Amniotic epithelial cell (primary cell): ENCODE measurements around the gene TSSK2.
"Not testable (repeated sequence)": the region's sequence is repeated elsewhere in the genome, so short reads cannot be mapped to it uniquely, and the experiment has no call there.

Experiments
- DNase-seq: peaks from one replicate; pipeline ENCODE4 v3.0.0-alpha.2; 2010; ENCODE audit warnings: low read depth

TSSK2 gene

DNA sequence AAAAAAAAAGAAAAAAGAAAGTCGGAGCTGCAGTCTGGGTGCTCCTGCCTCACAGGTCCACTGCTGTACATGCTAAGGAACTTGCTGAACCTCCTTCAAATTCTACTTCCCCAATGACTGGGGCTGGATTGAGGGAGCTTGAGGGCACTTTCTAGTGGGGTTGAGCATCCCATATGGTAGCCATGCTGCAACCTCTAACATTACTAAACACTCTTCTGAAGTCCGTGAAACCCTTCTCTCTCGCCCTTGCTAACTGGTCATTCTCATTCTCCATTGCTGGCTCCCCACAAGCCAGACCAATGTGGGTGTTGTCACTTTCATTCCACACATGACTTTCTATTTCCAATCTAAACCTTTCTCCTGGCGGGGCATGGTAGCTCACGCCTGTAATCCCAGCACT, 12.1 kb downstream of the TSSK2 start:
- DNase-seq, result no peak

DNA sequence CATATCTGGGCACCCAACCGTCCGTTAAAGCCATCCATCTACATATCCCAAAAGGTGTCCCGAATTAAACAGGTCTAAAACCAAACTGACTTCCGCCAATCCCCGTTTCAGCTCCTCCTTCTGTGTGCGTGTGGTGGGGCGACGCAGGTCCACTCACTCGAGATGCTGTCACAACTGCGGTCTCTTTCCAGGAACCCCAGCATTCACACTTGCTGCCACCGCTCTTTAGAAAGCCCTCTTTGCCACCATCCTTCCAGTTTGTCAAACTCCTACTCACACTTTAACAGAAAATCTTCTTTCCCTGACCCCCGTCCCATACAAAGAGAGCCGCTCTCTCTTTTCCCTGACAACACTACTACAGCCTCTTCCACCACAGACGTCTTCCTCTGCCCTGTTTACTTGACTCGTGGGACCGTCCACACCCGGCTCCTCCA, 12.9 kb downstream of the TSSK2 start:
- no peak for DNase-seq

DNA sequence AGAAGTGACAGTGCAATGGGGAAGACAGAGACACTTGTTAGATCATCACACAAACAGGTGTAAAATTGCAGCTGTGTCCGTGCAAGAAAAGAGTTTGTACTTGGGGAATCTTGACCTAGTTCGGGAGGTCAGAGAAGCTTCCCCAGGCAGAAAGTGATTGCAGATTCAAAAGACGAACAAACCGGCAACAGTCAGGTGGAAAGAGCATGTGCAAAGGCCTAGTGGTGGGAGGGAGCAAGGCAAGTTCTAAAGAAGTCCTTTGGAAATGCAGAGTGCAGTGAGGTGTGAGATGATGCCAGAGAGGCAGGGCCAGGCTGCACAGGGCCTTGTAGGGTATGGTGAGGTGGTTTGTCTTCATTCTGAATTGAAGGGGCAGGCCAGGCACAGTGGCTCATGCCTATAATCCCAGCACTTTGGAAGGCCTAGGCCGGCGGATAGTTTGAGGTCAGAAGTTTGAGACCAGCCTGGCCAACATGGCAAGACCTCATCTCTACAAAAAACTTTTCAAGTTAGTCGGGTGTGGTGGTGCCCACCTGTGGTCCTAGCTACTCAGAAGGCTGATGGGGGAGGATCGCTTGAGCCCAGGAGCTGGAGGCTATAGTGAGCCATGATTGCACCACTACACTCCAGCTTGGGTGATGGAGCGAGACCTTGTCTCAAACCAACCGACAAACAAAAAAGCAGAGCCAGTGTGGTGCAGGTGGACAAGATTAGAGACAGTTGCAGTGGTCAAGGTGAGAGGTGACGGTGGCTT, 15.3 kb downstream of the TSSK2 start:
- DNase-seq, result no peak

DNA sequence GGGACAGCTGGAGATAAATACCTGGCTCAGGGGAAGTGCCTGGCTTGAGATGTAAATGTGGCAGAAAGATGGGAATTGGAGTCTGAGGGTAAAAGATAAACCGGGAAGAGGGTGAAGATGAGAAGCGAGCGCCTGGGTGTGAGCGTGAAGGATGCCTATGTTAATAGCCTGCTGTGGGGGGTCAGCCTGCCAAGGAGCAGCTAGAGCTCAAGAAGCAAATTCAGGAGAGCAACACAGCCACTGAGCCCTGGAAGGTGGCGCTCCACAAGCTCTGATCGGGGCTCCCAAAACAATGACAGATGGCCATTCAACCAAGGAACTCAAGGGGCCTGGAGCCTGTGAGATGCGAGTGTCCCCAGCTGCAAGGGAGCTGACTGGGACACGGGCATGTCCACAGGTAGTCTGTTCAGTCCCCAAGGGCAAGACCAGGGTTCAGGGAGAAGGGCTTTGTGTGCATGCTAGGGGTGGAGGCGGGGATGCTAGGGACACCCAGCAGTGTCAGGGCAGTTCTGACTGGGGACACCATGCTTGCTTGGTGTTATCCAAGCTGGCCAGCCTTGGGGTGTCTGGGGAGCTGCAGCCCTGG, 16.2 kb downstream of the TSSK2 start:
- no peak for DNase-seq

DNA sequence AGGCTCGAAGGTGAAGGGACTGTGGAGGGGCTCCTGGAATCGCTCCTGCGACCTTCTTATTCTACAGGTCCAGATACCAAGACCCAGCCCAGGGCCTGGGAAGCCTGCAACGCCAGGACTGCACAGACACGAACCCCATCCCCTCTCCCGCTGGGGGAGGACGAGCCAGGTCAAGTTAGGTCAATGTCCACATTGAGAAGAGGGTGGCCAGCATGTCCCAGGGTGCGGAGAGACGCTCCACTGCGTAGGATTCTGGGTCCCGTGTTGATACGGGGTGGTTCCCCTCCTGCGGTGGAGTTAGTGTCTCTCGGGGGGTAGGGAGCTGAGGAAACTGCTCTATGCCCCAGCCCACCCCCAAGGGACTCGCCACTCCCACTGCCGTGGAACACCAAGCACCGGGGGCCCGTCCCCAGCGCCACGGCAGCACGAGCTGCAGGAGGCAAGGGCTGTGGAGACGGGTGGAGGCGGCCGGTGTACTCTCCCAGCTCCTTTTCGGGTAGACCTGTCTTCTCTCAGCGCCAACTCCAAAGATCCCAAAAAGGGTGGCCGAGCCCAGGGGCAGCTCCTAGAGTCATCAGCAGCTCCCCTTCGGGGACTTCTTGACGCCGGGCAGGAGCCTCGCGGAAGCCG, 17.4 kb downstream of the TSSK2 start:
- no peak for DNase-seq

DNA sequence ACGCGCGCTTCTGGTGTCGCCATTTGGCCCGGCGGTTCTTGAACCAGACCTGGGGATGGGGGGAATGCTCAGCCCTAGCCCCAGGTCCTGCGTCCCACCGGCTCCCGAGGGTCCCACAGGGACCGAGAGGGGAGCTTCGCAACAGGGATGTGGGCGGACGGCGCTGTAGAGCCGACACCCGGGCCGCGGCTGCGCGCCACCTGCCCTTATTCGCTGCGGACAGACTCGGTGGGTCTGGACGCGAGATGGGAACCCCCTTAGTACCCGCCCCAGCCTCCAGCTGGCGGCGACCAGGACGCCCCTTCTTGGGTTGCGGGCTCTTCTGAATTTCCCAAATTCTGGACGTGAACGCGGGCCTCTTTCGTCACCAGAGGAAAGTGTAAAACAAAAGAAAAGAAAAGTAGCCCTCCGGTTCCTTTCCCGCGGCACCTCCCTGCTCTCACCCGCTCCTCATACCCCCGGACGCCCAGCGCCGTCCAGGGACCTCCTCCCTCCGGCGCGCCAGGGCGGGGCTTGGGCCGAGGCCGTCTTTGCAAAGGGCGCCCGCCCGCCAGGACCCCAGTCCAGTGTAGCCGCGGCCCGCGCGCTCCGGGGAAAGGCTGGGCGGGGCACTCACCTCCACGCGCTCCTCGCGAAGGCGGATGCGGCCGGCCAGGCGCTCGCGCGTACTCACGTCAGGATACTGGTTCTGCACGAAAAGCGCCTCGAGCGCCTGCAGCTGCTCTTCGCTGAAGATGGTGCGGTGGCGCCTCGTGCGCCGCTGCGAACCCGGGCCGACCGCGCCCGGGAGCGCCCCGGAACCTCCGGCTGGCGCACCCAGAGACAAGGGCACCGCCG, 18.2 kb downstream of the TSSK2 start:
- DNase-seq, result no peak

DNA sequence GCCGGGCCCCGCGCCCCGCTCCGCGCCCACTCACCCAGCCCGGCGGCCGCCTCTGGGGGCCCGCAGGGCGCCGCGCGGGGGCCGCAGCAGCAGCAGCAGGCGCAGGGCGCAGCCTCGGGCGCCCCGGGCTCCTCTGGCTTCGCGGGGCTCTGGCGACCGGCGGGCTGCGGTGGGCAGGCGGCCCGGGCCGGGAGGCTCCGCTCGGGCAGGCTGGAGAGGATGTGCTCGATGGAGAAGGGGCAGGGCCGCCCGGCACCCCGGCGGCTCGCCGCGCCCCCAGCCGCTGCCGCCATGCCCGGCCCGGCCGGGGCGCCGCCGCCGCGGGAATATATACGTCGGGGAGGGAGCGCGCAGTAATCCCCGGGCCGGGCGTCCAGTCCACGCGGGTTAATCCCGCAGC, 18.9 kb downstream of the TSSK2 start, which contains the start of gene GSC2:
TSS of gene GSC2 (minus strand) at position 302 of the 400 bp plus-strand sequence. CDS start at position 293, 9 bp downstream.
- no peak for DNase-seq

DNA sequence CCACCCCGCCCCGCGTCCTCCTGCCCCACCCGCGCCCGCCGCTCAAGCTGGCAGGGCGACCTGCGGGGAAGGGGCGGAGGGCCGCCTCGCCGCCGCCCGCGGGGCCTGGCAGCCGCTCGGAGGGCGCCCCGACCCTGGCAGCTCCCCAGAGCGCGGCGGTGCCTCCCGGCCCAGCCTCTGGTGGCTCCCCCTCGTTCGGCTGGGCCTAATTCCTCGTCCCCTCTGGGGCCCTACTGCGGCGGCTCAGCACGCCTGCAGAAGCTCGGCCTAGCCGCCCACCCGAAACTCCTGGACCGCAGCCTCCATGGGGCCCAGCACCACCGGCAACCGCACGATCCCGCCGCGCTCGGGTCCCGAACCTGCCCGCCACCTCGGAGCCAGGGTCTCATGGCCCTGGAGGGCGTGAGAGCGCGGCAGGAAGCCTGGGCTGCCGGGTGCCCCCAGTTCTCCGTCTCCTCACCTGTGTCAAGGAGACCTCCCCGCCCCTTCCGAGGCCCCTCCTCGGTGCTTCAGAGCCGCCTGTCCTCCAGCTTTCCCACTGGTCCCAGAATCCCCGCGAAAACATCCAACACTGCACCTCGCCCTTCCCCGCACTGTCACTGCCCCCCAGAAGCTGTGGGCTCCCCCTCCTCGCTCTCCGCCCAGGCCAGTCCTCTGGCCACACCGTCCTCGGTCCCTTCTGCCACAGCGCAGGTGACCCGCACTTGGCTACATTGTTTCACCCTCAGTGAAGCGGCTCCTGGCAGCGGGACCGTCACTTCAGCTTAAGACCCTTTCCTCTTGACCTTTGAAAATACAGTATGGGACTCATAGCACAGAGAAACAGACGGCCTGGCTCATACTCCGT, 19.6 kb downstream of the TSSK2 start:
- DNase-seq, result no peak

DNA sequence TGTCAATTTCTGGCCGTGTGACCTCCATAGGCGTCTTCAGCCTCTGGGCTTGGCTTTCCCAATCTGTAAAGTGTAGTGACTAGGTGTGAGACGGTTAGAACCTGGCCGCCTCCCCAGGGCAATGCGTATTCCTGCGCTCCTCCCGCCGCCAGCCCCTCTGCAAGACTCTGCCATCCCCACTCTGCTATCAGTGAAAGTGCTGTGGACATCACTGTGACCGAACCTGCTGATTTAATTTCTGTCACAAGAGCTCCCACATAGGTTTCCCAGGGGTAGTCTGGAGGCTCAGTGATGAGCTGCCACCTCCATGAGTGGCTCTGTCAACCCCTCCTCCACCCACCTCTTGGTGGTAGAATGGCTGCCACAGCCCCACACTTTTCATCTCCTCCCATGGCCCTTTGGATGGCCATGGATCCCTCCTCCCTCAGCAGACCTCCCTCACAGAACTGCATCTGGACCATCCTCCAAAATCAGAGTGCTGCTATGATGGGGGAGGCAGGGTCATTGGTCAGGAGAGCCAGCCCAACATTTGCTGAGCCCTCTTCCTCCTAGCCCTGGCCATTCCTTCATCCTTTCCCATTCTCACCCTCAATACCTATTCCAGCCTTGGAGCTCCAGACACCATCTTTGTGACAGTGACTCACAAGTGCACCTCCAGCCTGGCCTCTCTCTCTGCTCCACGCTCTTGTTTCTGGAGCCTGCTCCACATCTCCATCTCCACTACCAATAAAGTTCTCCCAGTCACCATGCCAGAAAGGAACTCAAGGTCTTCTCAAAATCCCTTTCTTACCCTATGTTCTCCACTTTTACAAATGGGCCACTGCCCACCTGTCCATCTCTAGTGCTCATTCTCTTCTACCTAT, 20.5 kb downstream of the TSSK2 start:
- no peak for DNase-seq

DNA sequence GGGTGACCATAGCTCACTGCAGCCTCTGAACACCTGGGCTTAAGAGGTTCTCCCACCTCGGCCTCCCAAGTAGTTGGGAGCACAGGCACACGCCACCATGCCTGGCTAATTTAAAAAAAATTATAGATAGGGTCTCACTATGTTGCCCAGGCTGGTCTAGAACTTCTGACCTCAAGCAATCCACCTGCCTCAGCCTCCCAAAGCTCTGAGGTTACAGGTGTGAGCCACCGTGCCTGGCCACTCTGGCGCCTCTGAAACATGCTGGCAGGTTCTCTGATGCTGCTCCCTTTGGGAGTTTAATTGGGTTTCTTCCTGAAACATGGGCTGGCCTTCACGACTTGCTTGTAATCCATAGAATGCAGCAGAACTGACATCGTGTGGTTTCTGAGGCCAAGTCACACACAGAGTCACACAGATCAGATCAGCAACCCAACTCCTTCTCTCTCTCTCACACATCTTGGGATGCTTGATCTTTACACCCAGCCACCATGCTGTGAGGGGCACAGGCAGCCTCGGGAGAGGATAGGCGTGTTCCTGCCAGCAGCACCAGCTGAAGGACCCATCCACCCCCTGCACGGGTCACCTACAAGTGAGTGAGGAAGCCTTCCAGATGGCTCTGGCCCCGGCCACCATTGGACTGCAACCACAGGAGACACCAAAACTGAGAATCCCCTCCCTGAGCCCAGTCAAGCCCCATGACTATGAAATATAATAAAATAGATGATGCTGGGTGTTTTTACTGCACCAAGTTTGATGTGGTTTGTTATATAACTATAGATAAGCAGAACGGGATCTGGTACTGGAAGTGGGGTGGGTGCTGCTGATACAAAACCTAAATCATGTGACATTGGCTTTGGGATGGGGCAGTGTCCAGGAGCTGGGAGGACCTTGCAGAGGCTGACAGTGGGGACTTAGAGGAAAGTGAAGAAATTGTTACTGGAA, 22.1 kb downstream of the TSSK2 start:
- DNase-seq, result no peak

DNA sequence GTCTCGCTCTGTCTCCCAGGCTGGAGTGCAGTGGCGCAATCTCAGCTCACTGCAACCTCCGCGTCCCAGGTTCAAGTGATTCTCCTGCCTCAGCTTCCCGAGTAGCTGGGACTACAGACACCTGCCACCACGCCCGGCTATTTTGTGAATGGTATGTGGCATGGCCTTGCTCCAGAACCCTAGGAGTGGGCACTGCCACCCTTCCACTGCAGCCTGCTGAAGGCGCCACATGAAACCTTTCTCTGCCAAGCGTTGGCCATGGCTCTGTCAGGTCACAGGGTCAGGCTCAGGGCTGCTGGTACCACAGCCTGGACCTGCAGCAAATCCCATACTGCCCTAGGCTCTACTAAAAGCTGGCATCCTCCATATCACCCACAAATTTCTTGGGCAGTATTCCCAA, 25.0 kb downstream of the TSSK2 start:
- DNase-seq, result not testable (repeated sequence)

DNA sequence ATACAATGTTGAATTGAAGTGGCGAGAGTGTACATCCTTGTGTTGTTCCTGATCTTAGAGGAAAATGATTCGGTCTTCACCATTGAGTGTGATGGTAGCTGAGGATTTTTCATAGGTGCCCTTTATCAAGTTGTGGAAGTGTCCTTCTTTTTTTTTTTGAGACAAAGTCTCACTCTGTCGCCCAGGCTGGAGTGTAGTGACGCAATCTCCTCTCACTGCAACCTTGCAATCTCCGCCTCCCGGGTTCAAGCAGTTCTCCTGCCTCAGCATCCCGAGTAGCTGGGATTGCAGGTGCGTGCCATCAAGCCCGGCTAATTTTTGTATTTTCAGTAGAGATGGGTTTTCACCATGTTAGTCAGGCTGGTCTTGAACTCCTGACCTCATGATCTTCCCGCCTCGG, 27.5 kb downstream of the TSSK2 start:
- DNase-seq, result not testable (repeated sequence)

DNA sequence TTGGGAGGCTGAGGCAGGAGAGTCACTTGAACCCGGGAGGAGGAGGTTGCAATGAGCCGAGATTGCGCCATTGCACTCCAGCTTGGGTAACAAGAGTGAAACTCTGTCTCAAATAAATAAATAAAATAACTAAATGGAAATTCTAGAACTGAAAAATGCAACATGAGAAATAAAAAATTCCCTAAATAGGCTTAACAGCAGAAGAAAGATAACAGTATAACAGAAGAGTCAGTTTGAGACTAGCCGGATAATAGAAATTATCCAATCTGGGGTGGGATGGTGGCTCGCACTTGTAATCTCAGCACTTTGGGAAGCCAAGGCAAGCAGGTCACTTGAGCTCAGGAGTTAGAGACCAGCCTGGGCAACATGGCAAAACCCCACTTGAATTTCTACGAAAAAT, 33.3 kb downstream of the TSSK2 start:
- DNase-seq, result no peak

DNA sequence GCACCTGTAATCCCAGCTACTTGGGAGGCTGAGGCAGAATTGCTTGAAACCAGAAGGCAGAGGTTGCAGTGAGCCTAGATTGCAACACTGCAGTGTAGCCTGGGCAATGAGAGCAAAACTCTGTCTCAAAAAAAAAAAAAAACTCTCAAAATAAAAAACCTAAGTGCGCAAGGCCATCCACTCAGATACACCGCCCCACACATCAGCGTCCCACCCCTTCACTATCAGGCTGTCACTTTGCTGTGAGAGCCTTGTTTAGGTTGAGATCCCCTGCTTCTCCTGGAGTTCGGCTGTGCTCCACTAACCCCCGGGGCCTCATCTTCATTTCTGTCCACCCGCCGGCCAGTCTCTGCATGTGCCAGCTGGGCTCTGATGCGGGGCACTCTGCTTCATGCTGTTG, 35.3 kb downstream of the TSSK2 start:
- no peak for DNase-seq

DNA sequence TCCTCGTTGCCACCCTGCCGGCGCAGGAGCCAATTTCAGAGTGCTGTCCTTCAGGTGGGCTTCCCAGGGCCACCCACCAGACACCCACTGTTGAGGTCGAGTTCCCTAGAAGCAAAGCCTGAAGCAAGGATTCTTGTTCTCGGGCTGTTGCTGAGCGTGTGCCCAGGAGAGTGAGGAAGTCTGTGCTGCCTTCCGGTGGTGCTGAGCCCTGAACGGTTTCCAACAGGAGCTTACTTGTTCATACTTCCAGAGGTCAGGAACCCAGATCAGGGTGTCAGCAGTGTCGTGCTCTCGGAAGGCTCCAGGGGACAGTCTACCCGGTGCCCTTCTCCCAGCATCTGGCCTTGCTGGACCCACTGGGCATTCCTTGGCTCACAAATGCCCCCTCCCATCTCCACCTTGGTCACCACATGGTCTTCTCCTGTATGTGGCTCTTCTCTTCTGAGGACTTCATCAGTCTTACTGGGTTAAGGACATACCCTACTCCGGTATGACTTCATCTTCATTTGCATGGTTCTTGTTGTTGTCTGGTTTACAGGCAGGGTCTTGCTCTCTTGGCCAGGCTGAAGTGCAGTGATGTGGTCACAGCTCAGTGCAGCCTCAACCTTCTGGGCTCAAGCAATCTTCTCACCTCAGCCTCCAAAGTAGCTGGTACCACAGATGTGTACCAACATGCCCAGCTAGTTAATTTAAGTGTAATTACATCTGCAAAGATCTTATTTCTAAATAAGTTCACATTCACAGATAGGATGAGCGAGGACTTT, 36.2 kb downstream of the TSSK2 start:
- no peak for DNase-seq

DNA sequence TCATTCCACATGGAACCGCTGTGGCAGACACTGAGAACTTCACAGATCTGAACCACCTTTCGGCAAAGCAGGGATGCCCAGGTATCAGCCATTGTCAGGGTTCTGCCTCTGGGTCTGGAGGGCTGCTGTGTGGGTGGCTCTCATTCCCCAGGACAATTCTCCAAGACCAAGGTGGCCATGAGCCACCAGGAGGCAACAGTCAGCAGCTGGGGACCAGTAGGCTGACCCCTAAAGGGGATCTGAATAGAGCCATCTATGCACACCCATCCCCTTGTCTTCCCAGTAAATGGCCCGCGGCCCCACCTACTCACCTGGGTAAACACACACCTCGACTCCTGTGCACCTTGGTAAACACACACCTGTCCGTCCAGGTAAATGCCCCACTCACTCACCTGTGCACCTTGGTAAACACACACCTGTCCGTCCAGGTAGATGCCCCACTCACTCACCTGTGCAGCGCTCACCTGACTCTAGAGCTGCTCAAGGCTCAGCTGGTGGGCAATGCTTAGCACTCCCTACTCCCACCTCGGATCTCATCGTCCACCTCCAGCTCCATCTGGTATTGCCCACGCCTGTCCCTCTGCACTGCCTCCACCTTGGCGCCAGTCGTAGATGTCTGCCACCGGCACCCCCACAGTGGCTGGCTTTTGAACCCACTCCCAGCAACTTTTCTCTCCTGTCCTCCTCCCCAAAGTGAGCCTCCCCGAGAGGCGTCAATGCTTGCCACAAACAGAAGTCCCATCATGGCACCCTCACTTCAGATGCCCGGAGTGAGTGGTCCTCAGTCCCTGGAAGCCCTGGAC, 37.2 kb downstream of the TSSK2 start:
- no peak for DNase-seq

DNA sequence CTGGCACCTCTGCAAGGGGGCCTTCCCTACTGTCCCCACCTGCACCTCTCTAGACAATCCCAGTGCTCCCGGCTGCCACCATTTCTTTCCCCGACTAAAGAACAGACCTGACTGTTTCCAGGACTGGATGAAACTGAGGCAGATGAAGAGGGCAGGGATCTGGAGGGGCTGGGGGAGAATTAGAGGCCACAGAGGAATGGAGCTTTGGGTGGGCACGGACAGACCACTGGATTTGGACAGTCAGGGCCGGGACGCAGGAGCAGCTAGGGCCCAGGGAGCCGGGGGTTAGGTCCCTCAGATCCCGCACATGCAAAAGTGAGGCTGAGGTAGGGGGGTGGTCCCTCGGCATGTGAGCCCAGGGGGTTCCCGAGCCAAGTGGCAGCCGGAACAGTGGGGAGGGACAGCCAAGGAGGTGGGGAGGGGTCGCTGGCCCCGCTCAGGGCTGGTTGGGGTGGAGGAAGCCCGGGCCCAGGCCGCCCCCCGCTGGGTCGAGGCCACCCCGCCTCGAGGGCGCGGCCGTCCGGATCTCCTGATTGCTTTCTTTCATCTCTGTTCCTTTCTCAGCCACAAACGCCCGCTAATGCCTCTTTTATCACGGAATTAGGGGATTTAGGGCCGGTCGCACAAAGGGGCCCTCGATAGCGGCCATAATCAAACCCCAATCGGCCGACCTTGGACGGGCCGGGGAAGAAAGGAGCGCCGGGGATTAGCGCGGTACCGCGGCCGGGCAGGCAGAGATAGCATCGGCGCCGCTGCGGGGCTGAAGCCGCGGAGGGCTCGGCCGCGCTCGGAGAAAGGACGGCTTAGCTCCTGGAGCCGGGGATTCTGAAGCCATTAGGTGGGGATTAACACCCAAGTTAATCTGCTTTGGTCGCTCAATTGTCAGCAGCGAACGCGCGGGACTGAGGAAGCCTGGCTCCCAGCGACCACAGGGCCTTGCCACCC, 38.2 kb downstream of the TSSK2 start:
- no peak for DNase-seq
